ENCODE data around the gene EPB41L5. TPM values are rescaled to one million over a fixed set of nuclear protein-coding genes. Genes with fewer than 3 reads are reported as not detected.

Gene EPB41L5
- total and polyA plus RNA-seq, 10 of the 15 experiments (the other 5 are each of a cell fraction or from before 2014, with no cell fraction given), result 2.1 to 20.4 (median 8.2) TPM

DNA sequence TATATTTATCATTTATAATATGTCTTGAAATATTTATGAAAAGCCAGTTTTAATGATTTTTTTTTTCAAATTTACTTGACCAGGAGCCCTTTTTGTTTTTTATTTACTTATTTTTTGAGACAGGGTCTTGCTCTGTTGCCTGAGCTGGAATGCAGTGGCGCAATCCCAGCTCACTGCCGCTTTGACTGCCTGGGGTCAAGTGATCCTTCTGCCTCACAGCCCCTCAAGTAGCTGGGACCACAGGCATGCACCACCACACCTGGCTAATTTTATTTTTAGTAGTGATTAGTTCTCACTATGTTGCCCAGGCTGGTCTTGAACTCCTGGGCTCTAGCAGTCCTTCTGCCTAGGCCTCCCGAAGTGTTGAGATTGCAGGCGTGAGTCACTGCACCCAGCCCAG, 5.7 kb downstream of the EPB41L5 start:
- ChIA-PET RAD21 (ENCODE audit: unreplicated experiment) (interaction anchor here (0.6 kb wide), 1 partner anchor 8 kb away, joined by 3 read pairs; no protein-coding TSS in a partner anchor), POLR2A (interaction anchor here (0.6 to 0.7 kb wide), 2 partner anchors 21 to 80 kb away, joined by 3 read pairs; no protein-coding TSS in a partner anchor), SMC1A (ENCODE audit: uncharacterized antibody, unreplicated experiment) (interaction anchor here (1.4 to 1.8 kb wide), 2 partner anchors 34 to 158 kb away, joined by 3 to 4 read pairs; no protein-coding TSS in a partner anchor), CTCF (interaction anchor here (1.4 kb wide), 1 partner anchor 14 kb away, joined by 3 read pairs; no protein-coding TSS in a partner anchor)
- no peak overlapping the region for H2AFZ ChIP-seq (ENCODE audit: control insufficient read depth, low read depth, low read length)
- FAIRE-seq (no peak), DNase-seq (ENCODE audit: low read depth, low spot score) (no peak), ATAC-seq (no peak)
- H3K9ac ChIP-seq (ENCODE audit: control insufficient read depth, insufficient read depth, low read length), result no peak overlapping the region
- no peaks in the 10 kb centered on the region for H3K4me1 ChIP-seq (ENCODE audit: control insufficient read depth, insufficient read depth, low read length)
- H3K4me3 ChIP-seq, result no peak overlapping the region
- no peaks in the 10 kb centered on the region; a peak in 2 of 4 replicates for H3K36me3 ChIP-seq (ENCODE audit: control insufficient read depth in 2 of 2, insufficient read depth in 2 of 2, low read length in 1 of 2)
- no peaks in the 10 kb centered on the region for H3K27me3 ChIP-seq (replicated peaks in 1 of 2; ENCODE audit: control insufficient read depth in 2 of 2, insufficient read depth in 2 of 2, low read length in 1 of 2)
- no peak overlapping the region for H3K27ac ChIP-seq (ENCODE audit: control insufficient read depth, insufficient read depth)
- H3K9me3 ChIP-seq (replicated peaks; ENCODE audit: control insufficient read depth, insufficient read depth, low read length), result no peaks in the 10 kb centered on the region; the same call in 2 of the 3 replicates
- intact Hi-C loops (cut with micrococcal nuclease; ENCODE audit: unreplicated experiment), result loop anchor here (10.0 kb wide), 1 partner anchor 154 kb away; no protein-coding TSS in a partner anchor
- no peak overlapping the region for H3K4me2 ChIP-seq (ENCODE audit: control insufficient read depth, insufficient read depth)
- no TSS peak for BruUV-seq (replicated peaks)
- no peaks in the 10 kb centered on the region for H4K20me1 ChIP-seq (ENCODE audit: control insufficient read depth, insufficient read depth)
- 79% methylated on average over 4 of the region's 4 CpGs for WGBS (ENCODE audit: insufficient coverage, insufficient replicate concordance, low lambda C conversion rate, missing lambda C conversion rate)
- in situ Hi-C loops (cut with MboI), result no loop called here
- H3K79me2 ChIP-seq (ENCODE audit: control insufficient read depth, insufficient read depth, low read length), result peaks cover 3% of the 10 kb centered on the region
- TF ChIP-seq BRCA1 (IDR thresholded peaks at IDR 0.05; ENCODE audit: low read depth, low read length) (no peak), RUNX3 (IDR thresholded peaks at IDR 0.05; ENCODE audit: low read length) (no peak), CHD4 (IDR thresholded peaks at IDR 0.05) (no peak), HSF1 (IDR thresholded peaks at IDR 0.05; ENCODE audit: low read depth, low read length) (no peak), SMARCA5 (IDR thresholded peaks at IDR 0.05) (no peak), IRF3 (IDR thresholded peaks at IDR 0.05) (no peak), CEBPB (IDR thresholded peaks at IDR 0.05; ENCODE audit: borderline replicate concordance in 1 of 2, low read depth in 2 of 2, low read length in 2 of 2) (no peak), SIX5 (IDR thresholded peaks at IDR 0.05; ENCODE audit: low read depth, low read length, severe bottlenecking) (no peak), MEF2B (IDR thresholded peaks at IDR 0.05; ENCODE audit: partially characterized antibody, poor library complexity, severe bottlenecking) (no peak), BCLAF1 (IDR thresholded peaks at IDR 0.05) (no peak)
- TF ChIP-seq, protein P1, sequence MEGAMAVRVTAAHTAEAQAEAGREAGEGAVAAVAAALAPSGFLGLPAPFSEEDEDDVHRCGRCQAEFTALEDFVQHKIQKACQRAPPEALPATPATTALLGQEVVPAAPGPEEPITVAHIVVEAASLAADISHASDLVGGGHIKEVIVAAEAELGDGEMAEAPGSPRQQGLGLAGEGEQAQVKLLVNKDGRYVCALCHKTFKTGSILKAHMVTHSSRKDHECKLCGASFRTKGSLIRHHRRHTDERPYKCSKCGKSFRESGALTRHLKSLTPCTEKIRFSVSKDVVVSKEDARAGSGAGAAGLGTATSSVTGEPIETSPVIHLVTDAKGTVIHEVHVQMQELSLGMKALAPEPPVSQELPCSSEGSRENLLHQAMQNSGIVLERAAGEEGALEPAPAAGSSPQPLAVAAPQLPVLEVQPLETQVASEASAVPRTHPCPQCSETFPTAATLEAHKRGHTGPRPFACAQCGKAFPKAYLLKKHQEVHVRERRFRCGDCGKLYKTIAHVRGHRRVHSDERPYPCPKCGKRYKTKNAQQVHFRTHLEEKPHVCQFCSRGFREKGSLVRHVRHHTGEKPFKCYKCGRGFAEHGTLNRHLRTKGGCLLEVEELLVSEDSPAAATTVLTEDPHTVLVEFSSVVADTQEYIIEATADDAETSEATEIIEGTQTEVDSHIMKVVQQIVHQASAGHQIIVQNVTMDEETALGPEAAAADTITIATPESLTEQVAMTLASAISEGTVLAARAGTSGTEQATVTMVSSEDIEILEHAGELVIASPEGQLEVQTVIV (IDR thresholded peaks at IDR 0.05; ENCODE audit: borderline replicate concordance, partially characterized antibody), result no peak
- TF ChIP-seq, protein P2, sequence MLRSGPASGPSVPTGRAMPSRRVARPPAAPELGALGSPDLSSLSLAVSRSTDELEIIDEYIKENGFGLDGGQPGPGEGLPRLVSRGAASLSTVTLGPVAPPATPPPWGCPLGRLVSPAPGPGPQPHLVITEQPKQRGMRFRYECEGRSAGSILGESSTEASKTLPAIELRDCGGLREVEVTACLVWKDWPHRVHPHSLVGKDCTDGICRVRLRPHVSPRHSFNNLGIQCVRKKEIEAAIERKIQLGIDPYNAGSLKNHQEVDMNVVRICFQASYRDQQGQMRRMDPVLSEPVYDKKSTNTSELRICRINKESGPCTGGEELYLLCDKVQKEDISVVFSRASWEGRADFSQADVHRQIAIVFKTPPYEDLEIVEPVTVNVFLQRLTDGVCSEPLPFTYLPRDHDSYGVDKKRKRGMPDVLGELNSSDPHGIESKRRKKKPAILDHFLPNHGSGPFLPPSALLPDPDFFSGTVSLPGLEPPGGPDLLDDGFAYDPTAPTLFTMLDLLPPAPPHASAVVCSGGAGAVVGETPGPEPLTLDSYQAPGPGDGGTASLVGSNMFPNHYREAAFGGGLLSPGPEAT (IDR thresholded peaks at IDR 0.05; ENCODE audit: low read depth), result no peak

Measured in GM12878 (cell line).